B cell (primary cell): Measurements from ENCODE around the gene ANKRD44.

Experiments
- EZH2 ChIP-seq: IDR thresholded peaks from 2 replicates; pipeline ENCODE4 v1.6.1; 2012; ENCODE audit warnings: borderline replicate concordance, low read depth, mild to moderate bottlenecking, moderate library complexity, low read length; ENCODE audit not compliant: insufficient read depth, poor library complexity, severe bottlenecking
- TF ChIP-seq, protein P1 (sequence below): fragments of 200-600 bp; IDR thresholded peaks from one replicate; pipeline ENCODE4 v1.8.0; 2022; ENCODE audit warnings: antibody characterized with exemption, mild to moderate bottlenecking

- TF ChIP-seq, protein P1, sequence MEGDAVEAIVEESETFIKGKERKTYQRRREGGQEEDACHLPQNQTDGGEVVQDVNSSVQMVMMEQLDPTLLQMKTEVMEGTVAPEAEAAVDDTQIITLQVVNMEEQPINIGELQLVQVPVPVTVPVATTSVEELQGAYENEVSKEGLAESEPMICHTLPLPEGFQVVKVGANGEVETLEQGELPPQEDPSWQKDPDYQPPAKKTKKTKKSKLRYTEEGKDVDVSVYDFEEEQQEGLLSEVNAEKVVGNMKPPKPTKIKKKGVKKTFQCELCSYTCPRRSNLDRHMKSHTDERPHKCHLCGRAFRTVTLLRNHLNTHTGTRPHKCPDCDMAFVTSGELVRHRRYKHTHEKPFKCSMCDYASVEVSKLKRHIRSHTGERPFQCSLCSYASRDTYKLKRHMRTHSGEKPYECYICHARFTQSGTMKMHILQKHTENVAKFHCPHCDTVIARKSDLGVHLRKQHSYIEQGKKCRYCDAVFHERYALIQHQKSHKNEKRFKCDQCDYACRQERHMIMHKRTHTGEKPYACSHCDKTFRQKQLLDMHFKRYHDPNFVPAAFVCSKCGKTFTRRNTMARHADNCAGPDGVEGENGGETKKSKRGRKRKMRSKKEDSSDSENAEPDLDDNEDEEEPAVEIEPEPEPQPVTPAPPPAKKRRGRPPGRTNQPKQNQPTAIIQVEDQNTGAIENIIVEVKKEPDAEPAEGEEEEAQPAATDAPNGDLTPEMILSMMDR = no peak
- no peak for TF ChIP-seq EZH2
These were observed 55.6 kb downstream of the ANKRD44 start for GRCh38 chr2:197254776-197255530.
